HepG2 (cell line): ENCODE measurements around the gene TMEM267.

Source experiments
- ARID3A ChIP-seq: IDR thresholded peaks from 2 replicates; pipeline ENCODE4 v1.6.1; 2012; ENCODE audit warnings: low read depth, low read length, improper control_type of control experiment
- DMTF1 ChIP-seq: sonication (generic); formaldehyde crosslinking; IDR thresholded peaks from 2 replicates; pipeline ENCODE4 v1.4.0; 2020; ENCODE audit warnings: mild to moderate bottlenecking, missing genetic modification reagents
- FOXA3 ChIP-seq: IDR thresholded peaks from 2 replicates; pipeline ENCODE4 v1.6.1; 2016; ENCODE audit warnings: missing genetic modification reagents, missing compliant biosample characterization
- MYC ChIP-seq: sonication (generic); formaldehyde crosslinking; IDR thresholded peaks from 2 replicates; pipeline ENCODE4 v1.9.0; 2021; ENCODE audit warnings: missing genetic modification reagents, borderline replicate concordance
- NFE2L1 ChIP-seq: sonication (generic); formaldehyde crosslinking; IDR thresholded peaks from 2 replicates; pipeline ENCODE4 v1.4.0; 2020; ENCODE audit warnings: missing genetic modification reagents, mild to moderate bottlenecking, borderline replicate concordance
- NFE2L2 ChIP-seq: fragments of 150-350 bp; IDR thresholded peaks from 2 replicates; pipeline ENCODE4 v1.6.1; 2014; ENCODE audit warnings: low read length
- POLR2G ChIP-seq: fragments of 200-400 bp; formaldehyde crosslinking; IDR thresholded peaks from 2 replicates; pipeline ENCODE4 v1.6.1; 2018; ENCODE audit warnings: mild to moderate bottlenecking, low read depth, low read length, moderate library complexity
- SMAD1 ChIP-seq: sonication (generic); formaldehyde crosslinking; IDR thresholded peaks from 2 replicates; pipeline ENCODE4 v1.4.0; 2020; ENCODE audit warnings: missing genetic modification reagents, low read depth, mild to moderate bottlenecking, borderline replicate concordance
- ZNF512 ChIP-seq: sonication (generic); formaldehyde crosslinking; IDR thresholded peaks from 2 replicates; pipeline ENCODE4 v1.4.0; 2020; ENCODE audit warnings: mild to moderate bottlenecking, missing genetic modification reagents
- ZNF564 ChIP-seq: sonication (generic); formaldehyde crosslinking; IDR thresholded peaks from 2 replicates; pipeline ENCODE4 v1.8.1; 2023; ENCODE audit warnings: mild to moderate bottlenecking, missing genetic modification reagents
- ZNF672 ChIP-seq: sonication (generic); formaldehyde crosslinking; IDR thresholded peaks from 2 replicates; pipeline ENCODE4 v1.8.1; 2022; ENCODE audit warnings: missing genetic modification reagents
- ZNF687 ChIP-seq: sonication (generic); formaldehyde crosslinking; IDR thresholded peaks from 2 replicates; pipeline ENCODE4 v1.5.1; 2020; ENCODE audit warnings: mild to moderate bottlenecking, missing genetic modification reagents, moderate library complexity

- no peak for TF ChIP-seq NFE2L2
- TF ChIP-seq ZNF564, result no peak
- TF ChIP-seq NFE2L1 (CRISPR knock-in tag), result no peak
- no peak for TF ChIP-seq POLR2G
- no peak for TF ChIP-seq ZNF512 (CRISPR knock-in tag)
- TF ChIP-seq ZNF687 (CRISPR knock-in tag), result no peak
- TF ChIP-seq FOXA3, result no peak
- TF ChIP-seq DMTF1 (CRISPR knock-in tag), result no peak
- TF ChIP-seq ZNF672 (CRISPR knock-in tag), result no peak
- TF ChIP-seq ARID3A, result no peak
- TF ChIP-seq SMAD1, result no peak
- TF ChIP-seq MYC (CRISPR knock-in tag), result no peak
Observed at GRCh38 chr5:43498581-43498980, 14.9 kb upstream of the TMEM267 start.
